Adipocyte (in vitro differentiated cells): ENCODE measurements around the gene LSM3.

Experiments
- DNase-seq: peaks from one replicate; pipeline ENCODE4 v3.0.0-alpha.2; 2015; ENCODE audit warnings: low read depth
- H3K27me3 ChIP-seq: replicated peaks from 2 replicates; pipeline ENCODE4 v1.7.0; 2013; ENCODE audit warnings: mild to moderate bottlenecking, low read length, moderate library complexity; ENCODE audit not compliant: control insufficient read depth, insufficient read depth
- H3K36me3 ChIP-seq: 2 replicates; pipeline ENCODE4 v1.7.0; 2013; ENCODE audit warnings: low read length, mild to moderate bottlenecking, moderate library complexity; ENCODE audit not compliant: control insufficient read depth, insufficient read depth, severe bottlenecking
- H3K4me1 ChIP-seq: 2 replicates; pipeline ENCODE4 v1.7.0; 2013; ENCODE audit warnings: mild to moderate bottlenecking, low read length, moderate library complexity; ENCODE audit not compliant: control insufficient read depth, insufficient read depth
- H3K4me3 ChIP-seq: 2 replicates; pipeline ENCODE4 v1.7.0; 2013; ENCODE audit warnings: mild to moderate bottlenecking, low read length, moderate library complexity
- H3K9ac ChIP-seq: 2 replicates; pipeline ENCODE4 v1.7.0; 2013; ENCODE audit warnings: mild to moderate bottlenecking, low read length, moderate library complexity
- H3K9me3 ChIP-seq: 2 replicates; pipeline ENCODE4 v1.7.0; 2013; ENCODE audit warnings: mild to moderate bottlenecking, low read length, moderate library complexity; ENCODE audit not compliant: control insufficient read depth

The LSM3 gene

GRCh38 chr3:14178247-14179113 lies at the start of gene LSM3, which contains the start of gene XPC:
Gene LSM3, plus strand, starts transcription at chr3:14178817. Its CDS starts 44 bp downstream, at chr3:14178861.
Gene XPC, minus strand, starts transcription at chr3:14178601. Its CDS starts 33 bp downstream, at chr3:14178568.
- no peaks in the 10 kb centered on the region for H3K9me3 ChIP-seq
- H3K9ac ChIP-seq: peak within 1 kb of the TSS; percentile 92
- peak; percentile 100 for DNase-seq
- H3K4me1 ChIP-seq: peaks cover 25% of the 10 kb centered on the region
- peaks cover 22% of the 10 kb centered on the region for H3K36me3 ChIP-seq
- H3K4me3 ChIP-seq: peak within 1 kb of the TSS; percentile 97
- no peaks in the 10 kb centered on the region for H3K27me3 ChIP-seq

- no peak for DNase-seq
- H3K36me3 ChIP-seq: peaks cover 65% of the 10 kb centered on the region
Observed at GRCh38 chr3:14129296-14129695, 49.3 kb upstream of the LSM3 start.

DNA sequence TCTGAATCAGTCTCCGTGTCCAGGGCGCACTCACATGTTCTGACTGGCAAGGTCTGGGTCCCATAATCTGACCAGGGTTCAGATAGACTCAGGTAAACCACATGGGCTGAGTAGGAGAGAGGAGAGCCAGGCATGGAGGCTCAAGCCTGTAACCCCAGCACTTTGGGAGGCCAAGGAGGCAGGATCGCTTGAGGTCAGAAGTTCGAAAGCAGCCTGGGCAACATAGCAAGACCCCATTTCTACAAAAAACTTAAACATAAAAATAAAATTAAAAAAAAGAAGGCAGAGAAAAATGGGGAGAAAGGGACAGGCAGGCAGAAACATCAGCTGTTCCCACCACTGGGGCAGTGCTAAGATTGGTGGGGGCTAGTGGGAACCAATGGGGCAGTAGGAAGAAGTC lies 48.4 kb upstream of the LSM3 start:
- Histone ChIP-seq H3K36me3 (peaks cover 75% of the 10 kb centered on the region), H3K9me3 (no peaks in the 10 kb centered on the region), H3K9ac (no peak overlapping the region)

More at GRCh38 chr3:14129296-14129695, 49.3 kb upstream of the LSM3 start:
- Histone ChIP-seq H3K4me1 (peaks cover 35% of the 10 kb centered on the region), H3K27me3 (no peaks in the 10 kb centered on the region), H3K9me3 (no peaks in the 10 kb centered on the region), H3K9ac (no peak overlapping the region), H3K4me3 (no peak overlapping the region)

DNA sequence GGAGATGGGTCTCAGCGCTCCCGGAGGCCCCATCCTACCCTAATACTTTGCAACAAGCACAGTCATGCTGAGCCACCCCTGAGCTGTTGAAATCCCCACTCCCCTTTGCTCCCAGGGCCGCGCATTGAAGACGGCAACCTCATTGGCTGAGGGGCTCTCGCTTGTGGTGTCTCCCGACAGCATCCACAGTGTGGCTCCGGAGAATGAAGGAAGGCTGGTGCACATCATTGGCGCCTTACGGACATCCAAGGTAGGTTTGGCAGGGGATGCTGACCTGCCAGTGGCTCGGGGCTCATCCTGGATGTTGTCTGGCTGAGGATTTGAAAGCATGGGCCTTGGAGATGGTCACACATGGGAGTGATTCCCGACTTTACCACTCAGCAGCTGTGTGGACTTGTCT lies 47.9 kb upstream of the LSM3 start:
- no peak overlapping the region for H3K4me3 ChIP-seq
- no peak overlapping the region for H3K9ac ChIP-seq
- H3K27me3 ChIP-seq: no peaks in the 10 kb centered on the region
- peaks cover 35% of the 10 kb centered on the region for H3K4me1 ChIP-seq
- H3K9me3 ChIP-seq: no peaks in the 10 kb centered on the region
- peaks cover 80% of the 10 kb centered on the region for H3K36me3 ChIP-seq
- no peak for DNase-seq

More for the DNA sequence above, 48.4 kb upstream of the LSM3 start:
- Histone ChIP-seq H3K4me1 (peaks cover 35% of the 10 kb centered on the region), H3K4me3 (no peak overlapping the region), H3K27me3 (no peaks in the 10 kb centered on the region)
- DNase-seq: no peak

GRCh38 chr3:14131134-14131533 lies 47.5 kb upstream of the LSM3 start:
- H3K4me3 ChIP-seq: no peak overlapping the region
- H3K36me3 ChIP-seq: peaks cover 84% of the 10 kb centered on the region
- H3K27me3 ChIP-seq: no peaks in the 10 kb centered on the region
- no peak overlapping the region for H3K9ac ChIP-seq
- DNase-seq: no peak
- peaks cover 34% of the 10 kb centered on the region for H3K4me1 ChIP-seq
- no peaks in the 10 kb centered on the region for H3K9me3 ChIP-seq

- peaks cover 34% of the 10 kb centered on the region for H3K4me1 ChIP-seq
- H3K9me3 ChIP-seq: no peaks in the 10 kb centered on the region
- H3K27me3 ChIP-seq: no peaks in the 10 kb centered on the region
- no peak for DNase-seq
- H3K36me3 ChIP-seq: peaks cover 87% of the 10 kb centered on the region
- no peak overlapping the region for H3K9ac ChIP-seq
- no peak overlapping the region for H3K4me3 ChIP-seq
Observed at GRCh38 chr3:14132120-14132519, 46.5 kb upstream of the LSM3 start.

DNA sequence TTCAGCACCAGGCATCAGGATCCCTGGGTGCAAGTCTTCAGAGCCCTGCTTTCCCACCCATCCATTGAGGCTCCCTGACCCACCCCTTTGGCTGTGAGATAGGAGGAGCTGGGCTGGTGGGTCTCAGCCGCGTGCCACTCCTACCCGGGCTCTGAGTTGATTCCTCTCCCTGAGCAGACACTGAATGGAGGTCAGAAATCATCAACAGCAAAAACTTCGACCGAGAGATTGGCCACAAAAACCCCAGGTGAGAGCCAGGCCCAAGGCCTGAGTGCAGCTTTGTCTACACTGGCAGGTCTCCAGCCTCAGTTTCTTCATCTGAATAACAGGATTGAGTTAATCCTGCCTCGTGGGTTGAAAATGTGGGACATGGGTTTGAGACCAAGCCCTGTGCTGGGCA lies 45.9 kb upstream of the LSM3 start:
- H3K4me1 ChIP-seq: peaks cover 34% of the 10 kb centered on the region
- no peaks in the 10 kb centered on the region for H3K27me3 ChIP-seq

DNA sequence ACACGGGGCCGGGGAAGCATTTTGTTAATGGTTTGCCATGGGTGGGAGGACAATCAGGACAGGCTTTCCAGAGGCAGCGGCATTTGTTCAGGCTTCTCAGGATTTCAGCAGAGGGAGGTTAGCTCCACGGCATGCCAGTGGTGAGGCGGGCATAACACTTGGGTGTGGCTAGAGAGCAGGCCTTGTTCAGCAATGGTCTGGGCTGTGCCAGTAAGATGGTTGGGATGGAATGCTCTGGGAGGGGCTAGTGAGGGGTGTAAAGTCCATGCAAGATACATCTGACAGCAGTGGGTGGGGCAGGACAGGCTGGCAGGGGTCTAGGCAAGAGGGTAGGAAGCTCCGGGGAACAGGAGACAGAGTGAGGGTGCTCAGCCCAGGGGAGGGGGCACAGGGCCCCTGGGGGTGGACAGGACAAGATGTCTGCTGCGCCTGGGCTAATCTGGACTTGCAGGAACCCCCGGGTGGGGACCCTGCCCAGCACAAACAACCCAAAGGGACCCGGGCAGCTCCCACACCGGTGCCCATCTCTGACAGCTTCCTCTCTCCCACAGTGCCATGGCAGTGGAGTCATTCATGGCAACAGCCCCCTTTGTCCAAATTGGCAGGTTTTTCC lies 45.3 kb upstream of the LSM3 start:
- no peak for DNase-seq
- Histone ChIP-seq H3K9ac (peak overlapping the region; percentile 11), H3K4me1 (peaks cover 33% of the 10 kb centered on the region), H3K27me3 (no peaks in the 10 kb centered on the region), H3K9me3 (no peaks in the 10 kb centered on the region), H3K4me3 (no peak overlapping the region), H3K36me3 (peaks cover 88% of the 10 kb centered on the region)

More for the DNA sequence above, 45.9 kb upstream of the LSM3 start:
- H3K36me3 ChIP-seq: peaks cover 88% of the 10 kb centered on the region
- no peak for DNase-seq
- no peaks in the 10 kb centered on the region for H3K9me3 ChIP-seq
- peak overlapping the region; percentile 11 for H3K9ac ChIP-seq
- H3K4me3 ChIP-seq: no peak overlapping the region

GRCh38 chr3:14133876-14134275 lies 44.7 kb upstream of the LSM3 start:
- H3K4me1 ChIP-seq: peaks cover 35% of the 10 kb centered on the region

DNA sequence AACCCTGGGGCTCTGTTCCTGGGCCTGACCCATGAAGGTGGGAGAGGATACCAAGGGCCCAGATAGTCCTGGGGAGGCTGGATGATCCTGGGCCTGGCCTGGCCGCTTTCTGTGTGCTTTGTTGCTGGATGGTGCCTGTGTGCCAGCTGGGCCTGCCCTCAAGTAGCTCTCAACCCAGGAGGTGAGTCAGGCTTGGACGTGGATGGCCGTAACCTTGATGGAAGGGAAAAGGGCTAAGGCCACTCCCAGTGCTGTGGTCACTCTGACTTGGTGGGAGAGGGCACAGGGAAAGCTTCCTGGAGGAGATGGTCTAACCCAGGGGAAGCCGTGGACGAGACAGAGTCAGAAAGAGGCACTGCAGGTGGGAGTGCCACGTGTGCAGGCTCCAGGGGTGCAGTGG lies 44.3 kb upstream of the LSM3 start:
- peaks cover 39% of the 10 kb centered on the region for H3K4me1 ChIP-seq
- H3K9ac ChIP-seq: no peak overlapping the region
- no peaks in the 10 kb centered on the region for H3K27me3 ChIP-seq
- DNase-seq: no peak
- peaks cover 89% of the 10 kb centered on the region for H3K36me3 ChIP-seq
- H3K4me3 ChIP-seq: no peak overlapping the region
- H3K9me3 ChIP-seq: no peaks in the 10 kb centered on the region

More at GRCh38 chr3:14133876-14134275, 44.7 kb upstream of the LSM3 start:
- no peak for DNase-seq
- H3K9me3 ChIP-seq: no peaks in the 10 kb centered on the region
- peaks cover 88% of the 10 kb centered on the region for H3K36me3 ChIP-seq
- no peaks in the 10 kb centered on the region for H3K27me3 ChIP-seq
- H3K4me3 ChIP-seq: no peak overlapping the region
- no peak overlapping the region for H3K9ac ChIP-seq

DNA sequence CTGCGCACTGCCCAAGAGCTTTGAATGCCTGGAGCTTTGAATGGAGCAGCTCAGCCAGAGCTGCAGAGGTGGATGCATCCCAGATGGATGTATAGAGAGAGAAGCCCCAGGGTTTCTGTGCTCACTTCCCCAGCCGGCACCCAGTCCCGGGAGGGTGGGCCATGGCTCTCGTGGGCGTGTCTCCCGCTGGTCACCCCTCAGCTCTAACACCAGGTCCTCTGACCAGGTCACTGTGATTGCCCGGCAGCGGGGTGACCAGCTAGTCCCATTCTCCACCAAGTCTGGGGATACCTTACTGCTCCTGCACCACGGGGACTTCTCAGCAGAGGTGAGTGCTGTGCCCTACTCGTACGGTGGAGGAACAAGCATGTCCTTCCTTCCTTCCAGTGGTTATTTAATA lies 43.0 kb upstream of the LSM3 start:
- Histone ChIP-seq H3K9me3 (no peaks in the 10 kb centered on the region), H3K4me1 (peaks cover 41% of the 10 kb centered on the region), H3K36me3 (peaks cover 83% of the 10 kb centered on the region), H3K9ac (no peak overlapping the region), H3K27me3 (no peaks in the 10 kb centered on the region), H3K4me3 (no peak overlapping the region)
- no peak for DNase-seq
